Hematopoietic multipotent progenitor cell treated with erythropoietin and hydrocortisone succinate and interleukin-3 and kit ligand, for 4 days (in vitro differentiated cells): ENCODE measurements around the gene FYB2.
A peak's percentile ranks its signal among the peaks of the same experiment; 100 is the strongest.

Experiments
- DNase-seq: peaks from one replicate; pipeline ENCODE4 v3.0.0-alpha.2; 2015

Gene FYB2

GRCh38 chr1:56831871-56832693, 12.9 kb upstream of the FYB2 start:
- DNase-seq = peak; percentile 80

- no peak for DNase-seq
Observed at GRCh38 chr1:56830052-56830451, 10.8 kb upstream of the FYB2 start.

GRCh38 chr1:56827711-56828110, 8.5 kb upstream of the FYB2 start:
- DNase-seq = no peak

- no peak for DNase-seq
Observed at GRCh38 chr1:56825436-56825835, 6.2 kb upstream of the FYB2 start.

GRCh38 chr1:56824938-56825337, 5.7 kb upstream of the FYB2 start:
- DNase-seq = no peak

GRCh38 chr1:56824271-56824670, 5.1 kb upstream of the FYB2 start:
- no peak for DNase-seq

GRCh38 chr1:56821462-56821797, 2.2 kb upstream of the FYB2 start:
- peak; percentile 16 for DNase-seq

- peak; percentile 88 for DNase-seq
Observed at GRCh38 chr1:56820755-56821461, 1.7 kb upstream of the FYB2 start.

- DNase-seq = no peak
Observed at GRCh38 chr1:56817716-56818463, 1.3 kb downstream of the FYB2 start.

GRCh38 chr1:56816909-56817308, 2.3 kb downstream of the FYB2 start:
- DNase-seq = no peak

GRCh38 chr1:56816264-56816663, 2.9 kb downstream of the FYB2 start:
- DNase-seq = no peak

- DNase-seq = no peak
Observed at GRCh38 chr1:56814205-56814604, 5.0 kb downstream of the FYB2 start.

GRCh38 chr1:56811331-56811730, 7.9 kb downstream of the FYB2 start:
- no peak for DNase-seq

GRCh38 chr1:56808410-56808809, 10.8 kb downstream of the FYB2 start:
- no peak for DNase-seq

GRCh38 chr1:56806804-56807203, 12.4 kb downstream of the FYB2 start:
- DNase-seq = peak; percentile 13

- DNase-seq = peak; percentile 58
Observed at GRCh38 chr1:56803561-56804156, 15.5 kb downstream of the FYB2 start.

- DNase-seq = no peak
Observed at GRCh38 chr1:56799605-56800400, 19.4 kb downstream of the FYB2 start.

GRCh38 chr1:56798053-56798471, 21.1 kb downstream of the FYB2 start:
- DNase-seq = no peak

GRCh38 chr1:56797065-56797685, 22.0 kb downstream of the FYB2 start:
- no peak for DNase-seq

- DNase-seq = no peak
Observed at GRCh38 chr1:56795870-56796269, 23.3 kb downstream of the FYB2 start.

- DNase-seq = no peak
Observed at GRCh38 chr1:56790036-56790435, 29.2 kb downstream of the FYB2 start.

- DNase-seq = peak; percentile 10
Observed at GRCh38 chr1:56788588-56788987, 30.6 kb downstream of the FYB2 start.
